Fibroblast of skin of left biceps (primary cell): ENCODE measurements around the gene MOCS1.

Experiments used
- DNase-seq, 2 experiments: peaks; one replicate each; pipeline ENCODE4 v3.0.0-alpha.2; 2013; ENCODE audit warnings: low read depth in 2 of 2

Gene MOCS1

DNA sequence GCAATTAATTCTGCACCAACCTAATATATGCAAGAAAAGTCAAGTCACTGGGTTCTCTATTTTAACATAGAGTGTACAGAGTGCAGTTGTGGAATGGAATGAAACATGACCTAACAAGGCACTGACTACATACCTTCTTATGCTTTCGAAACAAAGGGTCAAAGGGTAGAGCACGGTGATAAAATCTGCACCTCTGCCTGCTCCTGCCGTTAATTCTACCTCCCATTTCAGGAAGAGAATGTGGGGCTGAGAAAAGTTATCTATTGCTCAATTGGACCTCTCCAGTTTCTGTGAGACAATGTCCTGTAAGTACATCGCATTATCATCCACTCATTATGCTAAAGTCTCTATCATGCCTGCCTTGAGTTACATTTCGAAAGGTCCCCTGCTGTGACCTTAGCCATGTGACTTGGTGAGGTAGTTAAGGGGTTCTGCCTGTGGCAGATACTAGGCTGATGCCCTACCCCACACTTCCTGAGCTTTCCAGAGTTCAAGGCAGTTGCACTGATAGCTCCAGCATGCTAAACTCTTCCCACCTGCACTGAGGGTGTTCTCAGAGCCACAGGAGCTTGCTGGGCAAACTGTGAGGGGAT is 14.0 kb upstream of the MOCS1 start:
- no peak for DNase-seq

DNA sequence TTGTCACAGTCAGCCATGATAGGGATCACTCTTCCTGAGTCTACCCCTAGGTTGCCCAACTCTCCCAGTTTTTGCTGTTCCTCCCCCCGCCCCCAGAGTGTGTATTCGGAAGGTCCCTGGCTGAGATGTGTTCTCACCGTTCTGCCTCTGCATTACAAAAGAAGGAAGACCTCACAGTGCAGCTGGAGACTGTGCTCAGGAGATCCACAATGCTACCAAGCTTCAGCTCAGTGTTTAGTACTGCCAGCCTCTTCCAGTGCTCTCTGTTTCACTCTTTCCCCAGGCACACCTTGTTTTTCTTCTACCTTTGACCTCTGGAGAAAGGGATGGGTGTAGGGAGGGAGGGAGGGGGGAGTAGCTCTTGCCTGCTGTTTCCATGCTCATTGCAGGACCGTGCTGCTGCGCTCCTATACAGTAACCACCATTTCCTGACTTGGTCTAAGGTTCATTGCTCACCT is 13.4 kb upstream of the MOCS1 start:
- DNase-seq: no peak

- no peak for DNase-seq
Observed at GRCh38 chr6:39945626-39946025, 11.4 kb upstream of the MOCS1 start.

DNA sequence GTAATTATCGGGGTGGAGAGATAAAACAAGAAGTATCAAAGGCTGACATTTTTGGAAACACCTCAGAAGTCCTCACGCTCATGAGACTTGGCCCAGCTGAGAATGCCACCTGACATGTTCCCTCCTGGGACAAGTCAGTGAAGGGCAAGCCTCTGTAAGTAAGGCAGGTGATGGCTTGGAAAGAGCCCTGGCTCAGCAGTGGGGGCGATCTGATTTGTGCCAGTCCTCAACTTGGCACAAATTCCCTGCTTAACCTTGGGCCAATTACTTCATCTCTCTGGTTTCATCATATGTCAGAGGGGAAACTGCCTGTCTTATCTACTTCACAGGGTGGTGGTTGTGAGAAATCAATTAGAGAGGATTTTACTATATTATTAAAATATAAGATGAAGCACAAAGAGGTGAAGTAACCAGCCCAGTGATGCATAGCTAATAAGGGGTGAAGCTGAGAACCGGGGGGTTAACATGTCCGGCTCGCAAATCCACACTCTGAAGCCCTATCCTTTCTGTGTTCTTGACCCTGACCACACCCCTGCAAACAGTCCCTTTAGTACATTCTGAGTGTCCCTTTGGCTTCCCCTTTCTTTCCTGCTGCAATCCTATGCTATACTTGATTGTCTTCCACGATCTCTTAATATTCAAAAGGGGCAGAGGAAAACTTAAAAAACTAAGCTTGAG is 8.8 kb upstream of the MOCS1 start:
- no peak for DNase-seq

GRCh38 chr6:39941820-39942219 is 7.6 kb upstream of the MOCS1 start:
- no peak for DNase-seq

DNA sequence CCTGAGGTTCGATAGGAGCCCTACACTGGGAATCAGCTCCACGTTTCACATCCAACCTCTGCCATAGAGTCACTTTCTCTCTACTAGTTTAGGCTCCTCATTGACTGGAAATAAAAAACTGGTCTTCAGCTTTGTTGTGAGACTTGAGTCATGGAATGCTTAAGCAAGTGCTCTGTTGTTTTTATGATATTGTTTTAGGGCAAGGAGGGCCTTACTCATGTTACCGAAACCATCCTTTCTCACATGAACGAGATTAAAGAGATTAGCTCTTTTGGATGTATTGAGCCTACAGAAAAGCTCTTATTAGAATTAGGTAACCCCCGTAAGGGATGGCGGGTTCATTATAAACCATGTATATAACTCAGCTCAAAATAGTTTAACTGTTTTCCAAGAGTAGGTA is 6.9 kb upstream of the MOCS1 start:
- no peak for DNase-seq

DNA sequence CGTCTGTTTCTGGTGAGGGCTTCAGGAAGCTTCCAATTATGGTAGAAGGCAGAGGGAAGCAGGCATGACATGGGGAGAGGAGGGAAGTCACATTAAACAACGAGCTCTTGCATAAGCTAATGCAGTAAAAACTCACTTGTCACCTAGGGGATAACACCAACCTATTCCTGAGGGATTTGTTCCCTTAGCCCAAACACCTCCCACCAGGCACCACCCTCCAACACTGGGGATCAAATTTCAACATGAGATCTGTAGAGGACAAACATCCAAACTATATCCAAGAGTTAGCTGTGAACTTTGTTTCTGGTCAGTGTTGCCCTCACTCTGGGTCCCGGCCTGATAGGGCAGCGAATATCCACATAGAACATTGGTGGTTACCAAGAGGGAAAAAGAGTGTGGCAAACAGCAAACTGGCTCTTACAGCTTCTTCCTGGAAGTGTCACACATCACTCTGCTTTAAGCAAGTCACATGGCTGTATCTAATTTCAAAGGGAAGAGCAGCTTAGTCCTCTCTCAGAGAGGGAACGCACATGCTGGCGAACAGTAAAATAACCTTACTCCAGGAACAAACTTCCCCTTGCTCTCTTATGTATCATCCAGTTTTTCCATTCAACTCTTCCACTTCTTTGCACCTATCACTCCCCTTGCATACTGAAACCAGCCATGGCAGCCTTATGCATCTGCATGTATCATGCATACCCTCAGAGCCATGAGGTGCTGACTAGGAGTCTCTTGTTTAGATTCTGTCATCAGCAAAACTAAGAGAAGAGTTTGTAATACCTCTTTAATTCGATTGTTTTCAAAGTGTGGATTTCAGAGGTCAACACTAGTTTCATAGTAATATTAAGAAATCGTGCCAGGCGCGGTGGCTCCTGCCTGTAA is 4.8 kb upstream of the MOCS1 start:
- DNase-seq: no peak

DNA sequence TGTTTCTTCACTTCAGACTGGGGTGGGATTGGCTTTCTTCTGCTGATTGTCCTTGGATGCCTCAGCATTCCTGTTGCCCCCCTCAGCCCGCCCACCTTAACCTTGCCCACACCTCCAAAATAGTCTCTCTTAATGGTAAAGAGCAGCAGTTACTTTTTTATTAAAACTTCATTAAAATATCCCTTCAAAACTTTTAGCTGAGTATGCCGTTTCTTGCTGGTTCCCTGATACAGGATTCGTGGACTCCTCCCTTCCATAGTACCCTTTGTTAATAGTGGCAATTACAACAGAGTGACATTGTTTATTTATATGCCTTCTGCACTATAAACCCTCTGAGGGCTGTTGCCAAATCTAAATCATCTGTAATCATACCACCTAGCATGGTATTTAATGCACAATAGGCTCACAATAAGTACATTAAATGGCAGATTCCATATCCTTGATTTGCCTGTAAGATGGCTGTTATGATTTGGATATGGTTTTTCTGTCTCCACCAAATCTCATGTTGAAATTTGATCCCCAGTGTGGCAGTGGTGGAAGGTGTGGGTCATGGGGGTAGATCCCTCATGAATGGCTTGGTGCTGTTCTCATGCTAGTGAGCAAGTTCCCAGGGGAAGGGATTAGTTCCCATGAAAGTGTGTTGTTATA is 3.5 kb upstream of the MOCS1 start:
- no peak for DNase-seq

DNA sequence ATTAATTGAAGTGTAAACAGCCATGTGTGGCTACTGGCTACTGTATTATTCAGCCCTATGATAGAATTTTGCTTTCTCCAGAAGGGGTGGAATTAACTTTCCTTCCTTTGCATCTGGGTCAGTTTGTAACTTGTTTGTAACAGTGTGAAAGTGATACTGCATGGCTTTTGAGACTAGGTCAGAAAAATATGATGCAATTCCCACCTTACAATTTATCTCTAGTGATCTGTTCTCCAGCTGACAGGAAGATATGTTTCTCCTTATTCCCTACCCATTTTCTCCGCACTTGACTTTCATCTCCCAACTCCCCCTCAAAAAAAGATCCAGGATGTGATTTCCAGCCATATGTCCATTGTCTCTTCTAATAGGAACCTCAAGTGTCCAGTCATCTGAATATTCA is 2.6 kb upstream of the MOCS1 start:
- DNase-seq: no peak

DNA sequence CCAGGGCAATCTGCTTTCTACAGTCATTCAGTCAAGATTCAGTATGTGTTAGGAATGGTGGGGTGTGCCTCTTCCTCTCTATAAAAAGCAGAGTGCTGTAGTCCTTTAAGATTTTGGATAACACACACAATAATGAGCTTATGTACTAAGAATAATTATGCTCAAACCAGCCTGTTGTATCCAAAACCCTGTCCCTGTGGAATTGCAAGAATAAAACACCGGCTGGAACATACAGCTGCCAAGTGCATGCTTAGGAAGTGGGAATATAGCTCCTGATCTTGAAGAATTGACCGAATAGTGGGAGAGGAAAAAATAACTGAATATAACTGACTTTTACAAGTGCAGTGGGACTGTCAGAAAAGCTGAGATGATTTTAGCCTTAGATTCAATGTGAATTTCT is 979 bp upstream of the MOCS1 start:
- DNase-seq: no peak

DNA sequence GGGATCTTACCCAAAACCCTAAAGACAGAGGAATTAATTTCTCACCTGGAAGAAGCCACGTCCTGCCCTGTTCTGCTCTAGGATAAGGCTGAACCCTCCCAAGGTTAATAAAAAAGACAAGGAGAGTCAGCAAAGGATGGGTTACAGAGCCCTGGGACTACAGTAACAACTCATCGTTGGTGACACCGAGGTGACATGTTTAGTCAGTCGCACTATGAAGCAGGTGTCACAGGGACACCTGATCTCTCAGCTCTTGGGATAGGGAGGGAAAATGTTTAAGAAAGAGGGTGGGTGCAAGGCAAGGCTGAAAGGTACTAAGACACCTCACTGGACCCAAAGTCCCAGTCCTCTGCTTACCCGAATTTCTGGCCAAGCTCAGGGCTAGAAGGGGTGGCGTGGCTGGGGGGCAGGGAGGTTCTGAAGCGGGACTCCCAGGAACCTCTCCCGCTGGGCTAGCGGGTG is 562 bp downstream of the MOCS1 start:
- no peak for DNase-seq

GRCh38 chr6:39932386-39932910 is 1.8 kb downstream of the MOCS1 start:
- no peak for DNase-seq

GRCh38 chr6:39931607-39932006 is 2.7 kb downstream of the MOCS1 start:
- DNase-seq: no peak

DNA sequence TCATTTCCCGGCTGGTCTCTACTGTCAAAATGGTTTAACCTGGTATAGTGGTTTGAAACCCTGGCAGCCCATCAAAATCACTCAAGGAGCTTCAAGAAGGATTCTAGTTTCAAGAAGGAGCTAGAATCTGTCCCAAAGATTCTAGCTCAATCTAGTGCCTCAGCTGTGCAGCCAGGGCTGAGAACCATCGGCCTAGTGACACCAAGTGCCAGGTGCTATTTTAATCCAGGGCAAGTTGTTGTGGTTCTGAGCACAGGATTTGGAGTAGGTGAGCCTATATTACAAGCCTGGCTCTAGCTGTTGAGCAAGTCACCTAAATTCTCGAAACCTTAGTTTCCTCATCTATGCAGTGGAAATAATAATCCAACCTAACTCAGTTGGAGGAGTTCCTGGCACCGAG is 3.7 kb downstream of the MOCS1 start:
- DNase-seq: no peak

DNA sequence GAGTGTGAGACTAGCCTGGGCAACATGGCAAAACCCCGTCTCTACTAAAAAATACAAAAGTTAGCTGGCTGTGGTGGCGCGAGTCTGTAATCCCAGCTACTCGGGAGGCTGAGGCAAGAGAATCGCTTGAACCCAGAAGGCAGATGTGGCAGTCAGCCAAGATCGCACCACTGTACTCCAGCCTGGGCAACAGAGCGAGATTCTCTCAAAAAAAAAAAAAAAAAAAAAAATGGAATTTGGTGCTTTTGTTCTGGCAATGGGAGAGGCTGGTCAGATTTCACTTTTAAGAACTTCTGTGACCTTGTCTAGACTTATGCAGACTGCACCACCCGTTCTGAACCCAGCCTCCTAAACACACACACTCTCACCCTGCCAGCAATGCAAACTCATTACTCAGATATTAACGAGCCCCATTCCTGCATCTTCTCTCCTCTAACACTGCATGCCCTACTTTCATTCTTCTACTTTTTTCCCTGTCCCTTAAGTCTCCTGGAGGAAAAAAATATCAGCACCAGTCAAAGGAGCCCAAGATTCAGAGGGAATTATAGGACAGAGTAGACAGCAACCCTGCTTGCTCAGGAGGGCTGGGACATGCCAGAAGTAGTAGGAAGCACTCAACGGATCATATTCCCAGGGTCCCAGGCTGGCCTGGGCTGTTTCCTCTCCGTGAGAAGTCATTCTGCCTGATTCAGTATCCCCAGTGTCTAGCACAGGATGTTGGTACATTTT is 4.4 kb downstream of the MOCS1 start:
- DNase-seq: no peak

GRCh38 chr6:39929039-39929732 is 5.1 kb downstream of the MOCS1 start:
- DNase-seq: no peak

- DNase-seq: no peak
Observed at GRCh38 chr6:39927159-39927558, 7.1 kb downstream of the MOCS1 start.

DNA sequence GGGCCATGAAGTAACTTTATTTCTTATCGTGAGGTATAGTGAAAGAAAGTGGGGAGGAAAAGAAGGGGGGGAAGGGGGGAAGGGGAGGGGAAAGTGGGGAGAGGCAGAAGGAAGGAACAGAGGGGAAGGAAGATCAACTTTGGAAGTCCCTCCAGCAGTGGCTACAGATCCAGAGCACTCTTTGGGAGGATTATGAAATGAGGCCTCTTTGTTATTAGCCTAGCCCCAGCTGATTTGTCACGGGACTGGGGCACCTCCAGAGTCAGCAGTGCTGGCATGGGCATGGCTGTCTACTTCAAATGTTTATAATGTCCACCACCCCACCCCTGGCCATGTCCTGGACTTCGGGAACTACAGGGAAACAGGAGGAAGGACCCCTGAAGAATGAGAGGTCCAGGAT is 7.6 kb downstream of the MOCS1 start:
- DNase-seq: no peak

DNA sequence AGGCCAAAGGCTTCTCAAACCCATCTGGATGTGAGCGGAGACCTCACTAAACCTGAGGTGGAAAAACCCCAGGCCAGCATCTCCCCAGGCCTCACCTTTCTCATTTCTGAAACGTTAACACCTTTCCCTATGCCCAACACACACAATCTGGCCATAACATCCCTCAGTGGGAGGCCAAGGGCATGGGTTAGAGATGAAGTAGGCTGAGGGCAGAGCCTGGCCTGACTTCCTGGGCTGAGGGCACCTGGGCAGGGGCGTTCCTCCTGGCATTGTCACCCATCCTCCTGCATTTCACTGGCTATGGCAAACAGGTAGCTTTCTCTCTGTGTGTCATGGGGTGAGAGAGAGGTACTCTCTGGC is 8.4 kb downstream of the MOCS1 start:
- DNase-seq: no peak

- no peak for DNase-seq
Observed at GRCh38 chr6:39925191-39925930, 8.9 kb downstream of the MOCS1 start.
